ENCODE data around the gene NRXN2.

Gene NRXN2

DNA sequence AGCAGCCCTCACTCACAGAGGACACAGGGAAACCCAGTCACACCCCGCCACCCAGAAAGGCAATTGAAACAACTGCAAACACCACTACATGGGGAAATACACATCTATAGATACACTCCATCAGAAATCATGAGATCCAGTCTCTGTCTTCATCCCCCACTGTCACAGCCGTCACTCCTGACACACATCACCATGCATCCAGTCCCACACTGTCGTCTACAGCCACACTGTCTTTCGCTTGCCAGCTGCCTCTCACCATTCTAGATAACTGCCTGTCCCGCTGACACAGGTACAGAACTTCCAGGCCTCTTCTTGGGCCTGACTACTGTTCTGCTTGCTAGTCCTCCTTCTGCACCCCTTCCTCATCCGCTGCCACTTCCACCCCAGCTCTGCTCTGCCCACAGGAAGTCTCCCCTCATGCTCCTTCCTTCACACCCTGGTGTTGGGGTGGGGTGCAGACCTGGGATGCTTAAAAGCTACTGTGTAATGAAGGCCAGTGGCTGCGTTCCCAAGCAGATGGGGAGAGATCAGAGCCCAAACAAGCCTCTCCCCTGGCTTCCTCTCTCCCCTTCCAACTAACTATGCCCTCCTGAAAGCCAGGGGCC, 89.3 kb downstream of the NRXN2 start:
- Histone ChIP-seq H3K36me3 (ENCODE audit: insufficient read depth, low read length) (no peaks in the 10 kb centered on the region), H3K9me3 (ENCODE audit: control insufficient read depth, insufficient read depth, low read length) (no peaks in the 10 kb centered on the region), H3K4me1 (ENCODE audit: insufficient read depth, low read length) (peaks cover 3% of the 10 kb centered on the region; the same call in 1 of the 2 replicates), H3K9ac (ENCODE audit: low read depth, low read length) (no peak overlapping the region)

DNA sequence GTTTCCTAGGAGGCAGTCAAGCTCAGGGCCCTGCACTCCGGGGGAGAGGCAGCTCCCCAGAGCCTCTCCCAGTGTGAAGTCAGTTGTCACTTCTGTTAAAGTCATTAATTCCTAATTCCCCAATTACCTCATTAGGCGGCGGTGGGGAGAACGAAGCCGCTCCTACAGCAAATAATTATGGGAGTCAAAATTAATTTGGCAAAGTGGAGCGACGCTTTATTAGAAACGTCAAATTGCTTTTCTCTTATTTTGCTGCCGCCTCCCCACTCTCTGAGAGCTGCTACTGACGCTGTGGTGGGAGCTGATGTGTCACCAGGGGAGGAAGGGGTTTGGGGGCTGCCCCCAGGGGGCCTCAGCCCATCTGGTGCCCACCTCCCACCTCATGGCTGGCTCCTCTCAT, 90.3 kb downstream of the NRXN2 start:
- Histone ChIP-seq H3K36me3 (ENCODE audit: insufficient read depth, low read length) (no peaks in the 10 kb centered on the region), H3K4me1 (ENCODE audit: insufficient read depth, low read length) (peaks cover 3% of the 10 kb centered on the region; the same call in 1 of the 2 replicates), H3K9ac (ENCODE audit: low read depth, low read length) (no peak overlapping the region), H3K9me3 (ENCODE audit: control insufficient read depth, insufficient read depth, low read length) (no peaks in the 10 kb centered on the region)

DNA sequence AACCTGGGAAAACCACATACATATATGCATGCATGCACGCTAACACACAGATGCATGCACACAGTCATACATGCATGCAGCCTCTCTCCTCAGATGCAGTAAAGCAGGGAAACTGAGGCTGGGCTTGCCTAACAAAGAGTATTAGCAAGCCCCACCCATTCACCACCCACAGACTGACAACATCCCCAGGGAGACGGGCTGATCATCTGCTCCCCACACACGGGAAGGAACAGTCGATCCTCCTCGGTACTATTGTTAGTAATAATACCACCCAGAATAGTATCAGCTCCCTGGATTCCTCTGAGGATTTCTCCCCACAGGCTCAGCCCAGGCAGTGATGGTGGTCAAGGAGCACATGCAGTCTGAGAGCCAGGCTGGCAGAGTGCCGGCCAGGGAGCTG, 90.8 kb downstream of the NRXN2 start:
- Histone ChIP-seq H3K9ac (ENCODE audit: low read depth, low read length) (no peak overlapping the region), H3K4me1 (ENCODE audit: insufficient read depth, low read length) (peaks cover 3% of the 10 kb centered on the region; the same call in 1 of the 2 replicates), H3K9me3 (ENCODE audit: control insufficient read depth, insufficient read depth, low read length) (no peaks in the 10 kb centered on the region)

DNA sequence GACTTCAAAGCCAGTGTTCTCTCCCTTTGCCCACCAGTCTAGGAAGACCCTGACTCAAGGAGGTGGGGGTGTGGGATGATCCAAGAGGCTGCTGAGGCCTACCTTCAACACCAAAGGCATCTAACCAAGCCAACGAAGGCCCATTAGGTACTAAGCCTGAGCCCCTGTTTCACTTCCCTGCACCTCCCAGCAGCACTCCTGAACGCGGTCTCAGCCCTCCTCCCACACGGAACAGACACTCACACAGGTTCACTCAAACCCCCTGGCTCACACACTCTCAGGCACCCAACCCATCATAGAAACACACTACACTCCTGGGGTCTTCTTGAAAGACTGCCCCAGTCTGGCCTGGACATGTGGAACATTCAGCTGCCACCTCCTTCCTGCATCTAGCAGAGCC, 91.3 kb downstream of the NRXN2 start:
- H3K9me3 ChIP-seq (ENCODE audit: control insufficient read depth, insufficient read depth, low read length), result no peaks in the 10 kb centered on the region
- peaks cover 3% of the 10 kb centered on the region; the same call in 1 of the 2 replicates for H3K4me1 ChIP-seq (ENCODE audit: insufficient read depth, low read length)
- no peak overlapping the region for H3K9ac ChIP-seq (ENCODE audit: low read depth, low read length)
- no peaks in the 10 kb centered on the region for H3K36me3 ChIP-seq (ENCODE audit: insufficient read depth, low read length)

More for the DNA sequence above, 90.8 kb downstream of the NRXN2 start:
- H3K36me3 ChIP-seq (ENCODE audit: insufficient read depth, low read length), result no peaks in the 10 kb centered on the region

DNA sequence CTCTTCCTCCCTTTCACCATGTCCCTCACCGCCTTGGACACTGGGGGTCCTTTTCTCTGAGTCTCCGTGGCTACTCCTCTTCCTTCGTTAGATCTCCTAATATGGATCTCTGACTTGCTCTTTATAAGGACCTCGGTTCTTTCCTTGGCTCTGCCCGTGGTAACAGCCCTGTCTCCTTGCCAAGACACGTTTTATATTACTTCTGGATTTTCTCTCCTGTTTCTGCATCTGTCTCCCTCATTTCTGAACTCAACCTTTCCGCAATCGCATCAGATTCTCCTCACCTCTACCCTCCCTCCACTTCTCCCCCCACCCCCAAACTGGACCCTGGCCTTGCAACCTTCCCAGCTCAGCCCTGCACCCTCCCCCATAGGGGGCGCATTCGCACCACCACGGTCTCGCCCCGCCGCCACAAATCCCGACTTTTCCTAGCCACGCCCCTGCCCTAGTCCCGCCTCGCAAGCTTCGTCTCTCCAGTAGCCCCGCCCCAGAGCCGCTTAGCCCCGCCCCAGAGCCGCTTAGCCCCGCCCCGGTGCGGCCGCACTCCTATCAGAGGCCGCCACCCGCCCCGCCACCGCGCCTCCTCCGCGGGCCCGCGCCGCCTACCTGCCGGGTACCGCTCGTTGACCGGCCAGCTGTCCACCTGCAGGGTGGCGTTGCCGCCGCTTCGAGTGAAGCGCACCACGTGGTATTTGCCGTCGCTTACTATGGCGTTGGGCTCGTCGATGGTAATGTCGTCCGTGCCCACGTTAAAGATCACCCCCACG, 93.0 kb downstream of the NRXN2 start:
- H3K9me3 ChIP-seq (ENCODE audit: control insufficient read depth, insufficient read depth, low read length), result no peaks in the 10 kb centered on the region
- 0 out of 2 replicates have a peak overlapping the region, but pooled peaks have one; percentile 5 for H3K9ac ChIP-seq (ENCODE audit: low read depth, low read length)
- H3K36me3 ChIP-seq (ENCODE audit: insufficient read depth, low read length), result no peaks in the 10 kb centered on the region
- peaks cover 3% of the 10 kb centered on the region; the same call in 1 of the 2 replicates for H3K4me1 ChIP-seq (ENCODE audit: insufficient read depth, low read length)

DNA sequence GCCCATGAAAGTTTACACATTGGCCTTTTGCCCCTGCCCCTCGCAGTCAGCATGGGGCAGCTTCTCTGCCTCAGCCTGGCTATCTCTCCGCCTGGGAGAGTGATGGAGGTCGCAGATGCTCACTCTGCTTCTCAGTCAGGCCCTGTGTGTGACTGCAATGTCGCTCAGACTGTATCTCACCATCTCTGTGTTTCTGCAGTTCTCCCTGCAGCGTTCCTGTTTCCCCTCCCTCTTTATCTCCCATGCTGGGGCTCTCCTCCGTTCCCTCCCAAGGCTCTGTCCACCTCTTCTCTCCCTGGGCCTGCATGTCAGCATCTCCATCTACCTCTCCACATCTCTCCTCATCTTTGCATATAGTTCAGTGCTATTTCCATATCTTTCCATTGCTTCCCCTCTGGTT, 93.9 kb downstream of the NRXN2 start:
- H3K9me3 ChIP-seq (ENCODE audit: control insufficient read depth, insufficient read depth, low read length), result no peaks in the 10 kb centered on the region
- H3K36me3 ChIP-seq (ENCODE audit: insufficient read depth, low read length), result no peaks in the 10 kb centered on the region
- peaks cover 3% of the 10 kb centered on the region; the same call in 1 of the 2 replicates for H3K4me1 ChIP-seq (ENCODE audit: insufficient read depth, low read length)
- H3K9ac ChIP-seq (ENCODE audit: low read depth, low read length), result no peak overlapping the region

DNA sequence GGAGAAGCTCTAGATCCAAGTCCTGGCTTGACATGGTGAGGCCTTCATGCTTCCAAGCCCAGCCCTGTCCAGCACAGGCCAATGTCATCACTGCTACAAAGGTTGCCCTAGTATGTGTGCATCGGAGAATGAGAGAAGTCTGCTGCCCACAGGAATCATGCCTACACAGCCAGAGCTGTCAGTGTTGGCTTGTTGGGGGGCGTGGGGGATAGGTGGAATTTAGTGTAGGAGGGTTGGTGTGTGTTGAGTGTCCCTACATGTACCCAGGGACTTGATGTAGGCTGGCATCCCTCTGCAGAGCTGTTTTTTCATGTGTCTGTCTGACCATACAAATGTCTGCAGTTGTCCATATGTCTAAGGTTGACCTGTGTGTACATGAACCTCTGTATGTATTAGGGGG, 94.4 kb downstream of the NRXN2 start:
- peaks cover 3% of the 10 kb centered on the region; the same call in 1 of the 2 replicates for H3K4me1 ChIP-seq (ENCODE audit: insufficient read depth, low read length)
- H3K36me3 ChIP-seq (ENCODE audit: insufficient read depth, low read length), result no peaks in the 10 kb centered on the region
- no peaks in the 10 kb centered on the region for H3K9me3 ChIP-seq (ENCODE audit: control insufficient read depth, insufficient read depth, low read length)
- H3K9ac ChIP-seq (ENCODE audit: low read depth, low read length), result no peak overlapping the region

DNA sequence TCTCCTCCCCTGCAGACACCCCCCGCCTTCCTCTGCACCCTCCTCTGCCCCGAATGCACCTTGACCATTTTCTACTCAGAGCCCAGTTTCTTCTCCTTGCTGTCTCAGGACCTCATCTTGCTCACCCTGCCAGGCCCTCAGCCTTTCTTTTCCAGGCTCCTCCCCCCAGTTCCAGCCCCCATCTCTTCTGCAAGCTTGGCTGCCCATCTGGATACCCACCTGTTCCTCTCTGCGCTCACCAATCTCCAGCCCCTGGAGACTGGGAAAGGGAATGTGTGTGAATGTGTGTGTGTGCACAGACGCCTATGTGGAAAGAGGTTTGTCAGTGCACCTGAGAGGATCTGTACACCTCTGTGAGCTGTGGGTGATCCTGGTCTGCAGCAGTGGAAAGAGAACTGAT, 95.6 kb downstream of the NRXN2 start:
- H3K9me3 ChIP-seq (ENCODE audit: control insufficient read depth, insufficient read depth, low read length), result no peaks in the 10 kb centered on the region
- peaks cover 3% of the 10 kb centered on the region; the same call in 1 of the 2 replicates for H3K4me1 ChIP-seq (ENCODE audit: insufficient read depth, low read length)
- no peak overlapping the region for H3K9ac ChIP-seq (ENCODE audit: low read depth, low read length)
- H3K36me3 ChIP-seq (ENCODE audit: insufficient read depth, low read length), result no peaks in the 10 kb centered on the region

DNA sequence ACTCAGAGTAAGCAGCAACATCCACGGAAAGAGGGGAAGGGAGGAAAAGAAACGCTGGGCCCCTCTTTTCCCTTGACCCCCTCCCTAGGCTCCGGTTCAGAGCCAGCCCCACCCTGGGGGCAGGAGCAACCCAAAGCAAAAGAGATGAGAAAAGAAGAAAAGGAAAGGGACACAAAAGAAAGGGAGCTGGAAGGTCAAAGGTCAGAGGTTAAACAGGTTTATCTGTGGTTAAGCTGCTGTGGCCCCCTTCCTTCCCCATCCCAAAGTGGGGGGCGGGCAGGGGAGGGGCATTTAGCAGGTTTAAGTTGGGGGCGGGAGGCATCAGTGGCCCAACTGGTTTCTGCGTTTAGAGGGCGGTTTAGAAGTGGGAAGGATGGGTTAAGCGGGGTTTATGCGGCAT, 96.4 kb downstream of the NRXN2 start:
- Histone ChIP-seq H3K4me1 (ENCODE audit: insufficient read depth, low read length) (peaks cover 3% of the 10 kb centered on the region; the same call in 1 of the 2 replicates), H3K36me3 (ENCODE audit: insufficient read depth, low read length) (no peaks in the 10 kb centered on the region), H3K9ac (ENCODE audit: low read depth, low read length) (no peak overlapping the region), H3K9me3 (ENCODE audit: control insufficient read depth, insufficient read depth, low read length) (no peaks in the 10 kb centered on the region)

DNA sequence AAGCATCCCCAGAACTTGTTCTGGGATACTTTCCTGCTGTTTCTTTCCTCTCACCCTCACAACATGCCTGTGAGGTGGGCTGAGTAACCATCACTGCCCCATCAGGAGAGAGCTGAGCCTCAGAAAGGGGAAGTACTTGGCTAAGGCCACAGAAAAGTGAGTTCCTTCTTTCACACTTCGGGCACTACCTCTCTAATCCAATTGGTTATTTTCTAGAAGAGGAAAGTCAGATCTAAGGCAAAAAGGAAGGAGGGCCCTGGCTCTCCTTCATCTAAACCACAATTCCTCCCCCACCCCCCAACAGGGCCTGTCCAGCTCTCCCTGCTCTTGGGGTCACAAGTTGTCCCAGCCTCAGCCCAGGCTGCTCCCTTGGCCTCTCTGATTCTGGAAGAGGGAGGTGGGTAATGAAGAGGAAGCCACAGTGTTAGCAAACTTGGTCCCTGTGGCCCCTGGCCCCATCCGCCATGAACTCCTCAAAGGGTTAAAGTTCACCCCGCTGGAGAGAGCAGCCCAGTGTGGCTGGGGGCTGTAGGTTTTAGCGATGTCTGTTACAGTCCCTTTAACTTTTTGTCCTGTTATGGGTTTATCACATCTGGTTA, 98.0 kb downstream of the NRXN2 start:
- Histone ChIP-seq H3K36me3 (ENCODE audit: insufficient read depth, low read length) (no peaks in the 10 kb centered on the region), H3K9me3 (ENCODE audit: control insufficient read depth, insufficient read depth, low read length) (no peaks in the 10 kb centered on the region), H3K4me1 (ENCODE audit: insufficient read depth, low read length) (peaks cover 10% of the 10 kb centered on the region), H3K9ac (ENCODE audit: low read depth, low read length) (no peak overlapping the region)

DNA sequence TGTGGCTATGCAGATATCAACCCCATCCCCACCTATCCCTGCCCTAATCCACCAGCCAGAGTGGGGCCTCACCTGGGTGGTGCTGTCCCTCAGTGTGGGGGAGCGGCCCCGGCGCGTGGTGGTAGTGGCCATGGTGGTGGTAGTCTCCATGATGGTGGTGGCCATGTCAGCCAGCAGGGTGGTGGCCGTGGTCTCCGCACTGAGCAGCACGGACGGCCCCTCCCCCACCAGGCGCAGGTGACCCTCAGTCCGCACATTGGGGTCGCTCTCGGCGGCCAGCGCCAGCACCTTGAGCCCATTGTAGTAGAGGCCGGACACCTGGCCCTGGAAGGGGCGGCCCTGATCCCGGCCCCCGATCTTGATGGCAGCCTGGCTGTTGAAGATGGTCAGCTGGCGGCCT, 100.3 kb downstream of the NRXN2 start:
- Histone ChIP-seq H3K36me3 (ENCODE audit: insufficient read depth, low read length) (no peaks in the 10 kb centered on the region), H3K4me1 (ENCODE audit: insufficient read depth, low read length) (peaks cover 11% of the 10 kb centered on the region), H3K9me3 (ENCODE audit: control insufficient read depth, insufficient read depth, low read length) (no peaks in the 10 kb centered on the region), H3K9ac (ENCODE audit: low read depth, low read length) (no peak overlapping the region)

DNA sequence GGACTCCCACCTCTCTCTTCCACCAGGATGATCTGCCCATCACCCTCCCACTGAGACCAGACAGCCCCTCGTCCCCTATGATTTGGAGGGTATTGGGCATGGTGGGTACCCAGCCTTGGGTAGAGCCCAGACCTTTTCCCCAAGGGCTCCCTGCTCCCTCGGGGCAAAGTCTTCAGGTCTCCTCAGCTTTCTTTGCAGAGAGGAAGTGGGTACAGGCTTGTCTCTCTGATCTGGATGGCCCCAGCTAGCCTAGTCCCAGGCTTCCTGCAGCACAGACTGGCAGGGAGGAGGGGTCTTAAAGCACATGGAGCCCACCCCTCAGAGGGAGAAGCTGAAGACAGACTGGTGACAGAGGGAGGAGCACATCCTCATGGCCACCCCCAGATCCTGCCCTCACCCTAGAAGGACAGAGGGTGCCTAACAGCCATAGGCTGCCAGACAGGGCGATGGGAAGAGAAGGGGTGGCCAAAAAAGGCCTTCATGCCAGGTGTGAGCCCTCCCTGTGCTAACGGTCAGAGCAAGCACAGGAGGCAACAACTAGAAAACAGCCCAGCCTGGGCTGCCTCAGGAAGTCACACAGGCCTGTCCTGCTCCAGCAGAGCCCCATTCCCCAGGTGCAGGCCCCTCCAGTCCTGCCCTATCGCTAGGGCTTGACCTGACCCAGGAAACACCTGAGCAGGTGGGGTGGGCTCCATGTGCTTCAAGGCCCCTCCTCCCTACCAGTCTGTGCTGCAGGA, 101.5 kb downstream of the NRXN2 start:
- Histone ChIP-seq H3K9ac (ENCODE audit: low read depth, low read length) (no peak overlapping the region), H3K9me3 (ENCODE audit: control insufficient read depth, insufficient read depth, low read length) (no peaks in the 10 kb centered on the region), H3K36me3 (ENCODE audit: insufficient read depth, low read length) (no peaks in the 10 kb centered on the region)

DNA sequence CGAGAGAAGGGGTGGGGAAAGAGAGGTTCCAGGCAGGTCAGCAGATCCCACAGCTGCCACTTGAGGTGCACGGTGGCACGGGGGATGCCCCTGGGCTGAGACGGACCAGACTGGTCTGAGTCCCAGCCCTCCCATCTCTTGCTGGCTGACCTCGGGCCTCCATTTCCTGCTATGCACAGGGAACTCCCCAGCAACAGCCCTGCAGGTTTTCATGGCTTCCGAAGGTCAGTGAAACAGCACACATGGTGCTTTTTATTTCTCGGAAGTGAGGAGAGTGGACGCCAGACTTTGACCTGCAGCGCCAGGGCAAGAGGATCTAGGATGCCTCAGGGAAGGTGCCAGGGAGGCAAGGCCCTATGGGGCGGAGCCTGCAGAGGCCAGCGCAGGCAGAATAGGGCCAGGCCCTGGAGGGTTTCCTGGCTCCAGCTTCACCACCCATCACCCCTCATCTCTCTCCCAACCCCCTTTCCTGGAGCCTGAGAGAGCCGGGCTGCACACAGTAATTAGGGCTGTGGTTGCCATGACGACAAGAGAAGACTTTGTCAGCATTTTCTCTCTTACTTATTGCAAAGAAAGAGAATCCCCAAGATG, 102.5 kb downstream of the NRXN2 start:
- no peaks in the 10 kb centered on the region for H3K36me3 ChIP-seq (ENCODE audit: insufficient read depth, low read length)
- no peak overlapping the region for H3K9ac ChIP-seq (ENCODE audit: low read depth, low read length)
- peaks cover 11% of the 10 kb centered on the region for H3K4me1 ChIP-seq (ENCODE audit: insufficient read depth, low read length)
- no peaks in the 10 kb centered on the region for H3K9me3 ChIP-seq (ENCODE audit: control insufficient read depth, insufficient read depth, low read length)

More for the DNA sequence above, 101.5 kb downstream of the NRXN2 start:
- peaks cover 11% of the 10 kb centered on the region for H3K4me1 ChIP-seq (ENCODE audit: insufficient read depth, low read length)

DNA sequence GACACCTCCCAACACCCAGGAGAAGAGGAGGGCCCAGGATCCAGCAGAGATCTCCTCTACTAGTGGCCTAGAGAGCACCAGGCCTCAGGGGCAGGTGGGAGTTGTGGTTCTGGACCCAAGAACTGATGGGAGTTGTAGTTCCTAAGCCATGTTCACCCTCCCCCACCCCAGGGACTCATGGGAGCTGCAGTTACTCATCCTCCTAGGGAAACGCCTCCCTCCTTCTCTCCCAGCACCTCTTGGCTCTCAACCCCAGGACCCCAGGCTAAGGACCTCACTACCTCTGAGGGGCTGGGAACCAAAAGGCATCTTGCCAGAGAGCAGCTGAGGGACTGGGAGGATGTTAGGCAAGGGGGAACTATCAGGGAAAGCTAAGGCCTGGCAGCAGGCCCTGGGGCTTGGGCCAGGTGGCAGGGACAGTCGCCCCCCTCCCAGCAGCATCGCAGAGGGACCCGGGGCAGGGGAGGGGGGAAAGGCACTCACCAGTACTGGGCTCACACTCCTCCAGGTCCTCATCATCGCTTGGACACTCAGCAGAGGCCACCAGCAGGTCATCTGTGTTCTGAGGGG, 103.1 kb downstream of the NRXN2 start:
- Histone ChIP-seq H3K9me3 (ENCODE audit: control insufficient read depth, insufficient read depth, low read length) (no peaks in the 10 kb centered on the region), H3K9ac (ENCODE audit: low read depth, low read length) (no peak overlapping the region; the same call in 1 of the 2 replicates), H3K36me3 (ENCODE audit: insufficient read depth, low read length) (no peaks in the 10 kb centered on the region), H3K4me1 (ENCODE audit: insufficient read depth, low read length) (peaks cover 11% of the 10 kb centered on the region)
